Fibroblast of lung (primary cell): ENCODE results near the gene IL6R.

Experiments
- CTCF ChIP-seq, 2 donors: IDR thresholded peaks in 1 of 2; conservative IDR thresholded peaks in 1 of 2; 1 replicate in 1 of 2; 2 replicates in 1 of 2; pipeline ENCODE4 v1.5.1; 2011 to 2012; ENCODE audit warnings: low read length in 2 of 2, control low read depth in 1 of 2, inconsistent platforms in 1 of 2, low read depth in 1 of 2, mild to moderate bottlenecking in 1 of 2
- EZH2 ChIP-seq: IDR thresholded peaks from 2 replicates; pipeline ENCODE4 v1.5.1; 2012; ENCODE audit warnings: low read length, control low read depth, mild to moderate bottlenecking; ENCODE audit errors: missing control alignments

GRCh38 chr1:154429841-154430611 lies 24.9 kb downstream of the IL6R start:
- TF ChIP-seq CTCF (conservative IDR thresholded peaks at IDR 0.05 in 1 of 2, IDR thresholded peaks at IDR 0.05 in 1 of 2; ENCODE audit: low read depth in 1 of 2, low read length in 2 of 2) (no peak), EZH2 (no peak)
